ENCODE results near the gene IPCEF1.

GRCh38 chr6:154166140-154166539 is 190.5 kb downstream of the IPCEF1 start:
- TF ChIP-seq CTCF (IDR thresholded peaks at IDR 0.05; ENCODE audit: extremely low read depth in 1 of 2, insufficient read depth in 1 of 2, low read depth in 1 of 2, low read length in 2 of 2) (no peak), JUN (IDR thresholded peaks at IDR 0.05; ENCODE audit: borderline replicate concordance, insufficient read depth, insufficient read length, low read depth) (no peak), POLR2A (IDR thresholded peaks at IDR 0.05; ENCODE audit: low read depth, low read length) (no peak), MAX (IDR thresholded peaks at IDR 0.05; ENCODE audit: insufficient read depth, insufficient read length) (no peak), POLR2AphosphoS5 (IDR thresholded peaks at IDR 0.05; ENCODE audit: insufficient read depth, low read depth, low read length) (no peak), MYC (IDR thresholded peaks at IDR 0.05; ENCODE audit: low read depth, low read length) (no peak), EZH2 (IDR thresholded peaks at IDR 0.05; ENCODE audit: borderline replicate concordance, low read depth, low read length, severe bottlenecking) (no peak), FOS (IDR thresholded peaks at IDR 0.05; ENCODE audit: borderline replicate concordance, insufficient read depth, low read length) (no peak), GATA2 (IDR thresholded peaks at IDR 0.05; ENCODE audit: insufficient read depth, insufficient read length, low read depth, low read length) (no peak)
